IMR-90 (cell line): ENCODE measurements around the gene ARHGEF40. TPM values are rescaled to one million over a fixed set of nuclear protein-coding genes. Genes with fewer than 3 reads are reported as not detected.

Source experiments
- ATAC-seq: fragments of 200-7000 bp; cut with Tn5 transposase; 2 replicates; pipeline ENCODE4 v1.9.1; 2020; ENCODE audit warnings: low read depth, mild to moderate bottlenecking, moderate library complexity
- BruUV-seq: library from RNA; stranded (reverse); fragments of 400-500 nt; replicated peaks from 2 replicates; lab custom pipeline; 2021; lab: Mats Ljungman, UMichigan
- CTCF ChIA-PET: fragments of 300-600 bp; formaldehyde crosslinking; extraction: SDS; loops from one replicate; lab custom pipeline; 2021; ENCODE audit warnings: antibody characterized with exemption; lab: Yijun Ruan, JAX
- POLR2A ChIA-PET: fragments of 300-600 bp; sonication (Branson Sonifier 250); formaldehyde crosslinking; loops from one replicate; lab custom pipeline; 2022; ENCODE audit warnings: antibody characterized with exemption; ENCODE audit not compliant: unreplicated experiment; lab: Charles Lee
- DNase-seq: peaks from one replicate; pipeline ENCODE4 v3.0.0; 2013
- H2AFZ ChIP-seq: replicated peaks from 2 replicates; pipeline ENCODE3; 2013; ENCODE audit warnings: low read length, mild to moderate bottlenecking; ENCODE audit not compliant: poor library complexity
- H2AK5ac ChIP-seq: 2 replicates; pipeline ENCODE4 v1.6.1; 2013; ENCODE audit warnings: low read depth, low read length, inconsistent platforms
- H2AK9ac ChIP-seq: replicated peaks from 2 replicates; pipeline ENCODE3; 2013; ENCODE audit warnings: mild to moderate bottlenecking, low read depth, low read length, moderate library complexity; ENCODE audit not compliant: poor library complexity
- H2BK120ac ChIP-seq: 2 replicates; pipeline ENCODE4 v1.6.1; 2013; ENCODE audit warnings: low read depth, low read length, inconsistent platforms
- H2BK15ac ChIP-seq: 3 replicates; pipeline ENCODE4 v1.6.1; 2013; ENCODE audit warnings: low read depth, low read length, inconsistent platforms
- H2BK20ac ChIP-seq: 2 replicates; pipeline ENCODE4 v1.6.1; 2013; ENCODE audit warnings: low read depth, mild to moderate bottlenecking, inconsistent platforms, low read length, moderate library complexity
- H2BK5ac ChIP-seq: 2 replicates; pipeline ENCODE4 v1.6.1; 2013; ENCODE audit warnings: mild to moderate bottlenecking, low read depth, low read length, inconsistent platforms; ENCODE audit not compliant: poor library complexity, severe bottlenecking
- H3K14ac ChIP-seq: replicated peaks from 2 replicates; pipeline ENCODE4 v1.6.1; 2013; ENCODE audit warnings: low read depth, low read length, inconsistent platforms
- H3K18ac ChIP-seq: 2 replicates; pipeline ENCODE4 v1.6.1; 2013; ENCODE audit warnings: low read depth, low read length, control low read depth
- H3K23ac ChIP-seq: 2 replicates; pipeline ENCODE4 v1.6.1; 2013; ENCODE audit warnings: low read depth, low read length, inconsistent platforms
- H3K27ac ChIP-seq: 2 replicates; pipeline ENCODE4 v1.5.1; 2013; ENCODE audit warnings: mild to moderate bottlenecking, control low read depth, low read length; ENCODE audit not compliant: insufficient read depth
- H3K27me3 ChIP-seq: 2 replicates; pipeline ENCODE4 v1.6.1; 2013; ENCODE audit warnings: low read length; ENCODE audit not compliant: control insufficient read depth, insufficient read depth
- H3K36me3 ChIP-seq: 2 replicates; pipeline ENCODE4 v1.6.1; 2013; ENCODE audit warnings: low read length, mixed read lengths; ENCODE audit not compliant: control insufficient read depth, insufficient read depth
- H3K4ac ChIP-seq: 2 replicates; pipeline ENCODE4 v1.6.1; 2013; ENCODE audit warnings: low read depth, low read length, inconsistent platforms
- H3K4me1 ChIP-seq: 2 replicates; pipeline ENCODE4 v1.6.1; 2013; ENCODE audit warnings: low read length, mixed read lengths; ENCODE audit not compliant: control insufficient read depth, insufficient read depth
- H3K4me2 ChIP-seq: 2 replicates; pipeline ENCODE4 v1.6.1; 2013; ENCODE audit warnings: low read depth, mild to moderate bottlenecking, control low read depth, low read length, moderate library complexity
- H3K4me3 ChIP-seq: 2 replicates; pipeline ENCODE4 v1.5.1; 2013; ENCODE audit warnings: low read depth, mild to moderate bottlenecking, control low read depth, low read length, moderate library complexity; ENCODE audit not compliant: insufficient read depth
- H3K56ac ChIP-seq: 2 replicates; pipeline ENCODE4 v1.6.1; 2013; ENCODE audit warnings: low read length, inconsistent platforms; ENCODE audit not compliant: insufficient read depth; ENCODE audit errors: extremely low read depth
- H3K79me1 ChIP-seq, 2 experiments: 2 replicates each; pipeline ENCODE4 v1.6.1; 2013; ENCODE audit warnings: low read length in 2 of 2, inconsistent platforms in 1 of 2, low read depth in 1 of 2
- H3K9ac ChIP-seq: 2 replicates; pipeline ENCODE4 v1.6.1; 2013; ENCODE audit warnings: low read depth, low read length, control low read depth
- H3K9me1 ChIP-seq: 2 replicates; pipeline ENCODE4 v1.6.1; 2013; ENCODE audit warnings: low read length, inconsistent platforms; ENCODE audit not compliant: insufficient read depth
- H3K9me3 ChIP-seq: 2 replicates; pipeline ENCODE4 v1.6.1; 2013; ENCODE audit warnings: low read length; ENCODE audit not compliant: control insufficient read depth, insufficient read depth
- H4K20me1 ChIP-seq: 2 replicates; pipeline ENCODE4 v1.6.1; 2013; ENCODE audit warnings: low read length, inconsistent platforms; ENCODE audit not compliant: insufficient read depth
- H4K5ac ChIP-seq: 2 replicates; pipeline ENCODE4 v1.6.1; 2013; ENCODE audit warnings: mild to moderate bottlenecking, low read depth, low read length, control low read depth
- H4K8ac ChIP-seq, 2 experiments: 2 replicates each; pipeline ENCODE4 v1.6.1; 2013; ENCODE audit warnings: low read depth in 2 of 2, low read length in 2 of 2, control low read depth in 1 of 2, inconsistent platforms in 1 of 2
- H4K91ac ChIP-seq: 2 replicates; pipeline ENCODE4 v1.6.1; 2013; ENCODE audit warnings: low read depth, low read length, inconsistent platforms; ENCODE audit not compliant: insufficient read depth
- BHLHE40 ChIP-seq: fragments of 150-350 bp; IDR thresholded peaks from 2 replicates; pipeline ENCODE4 v1.6.1; 2016; ENCODE audit warnings: mild to moderate bottlenecking, low read depth, low read length
- CHD1 ChIP-seq: IDR thresholded peaks from 2 replicates; pipeline ENCODE4 v1.6.1; 2012; ENCODE audit warnings: low read depth, low read length, improper control_type of control experiment
- NFE2L2 ChIP-seq: fragments of 150-350 bp; IDR thresholded peaks from 2 replicates; pipeline ENCODE4 v1.6.1; 2016; ENCODE audit warnings: low read depth, mild to moderate bottlenecking, low read length
- RAD21 ChIP-seq: IDR thresholded peaks from 2 replicates; pipeline ENCODE4 v1.6.1; 2012; ENCODE audit warnings: low read length, improper control_type of control experiment
- RFX5 ChIP-seq: IDR thresholded peaks from 2 replicates; pipeline ENCODE4 v1.8.0; 2012; ENCODE audit warnings: low read depth, mild to moderate bottlenecking, low read length, moderate library complexity
- SMC3 ChIP-seq: fragments of 150-350 bp; IDR thresholded peaks from 2 replicates; pipeline ENCODE4 v1.6.1; 2016; ENCODE audit warnings: low read depth, mild to moderate bottlenecking, antibody characterized with exemption, low read length, moderate library complexity
- WGBS, 2 experiments: methylation state at CpG; one replicate each; pipeline versions ENCODE4 v1.1.5 to v1.1.7; 2013; ENCODE audit warnings: missing lambda C conversion rate in 2 of 2; ENCODE audit not compliant: insufficient read length in 1 of 2; ENCODE audit errors: extremely low coverage in 2 of 2; 5-methylcytosine and 5-hydroxymethylcytosine counted together
- dilution Hi-C: fragments of 300-500 bp; cut with HindIII; formaldehyde crosslinking; loops from one replicate; pipeline ENCODE4 v1.14.3; 2018; ENCODE audit warnings: low sequenced_read_pairs; ENCODE audit not compliant: unreplicated experiment
- in situ Hi-C: fragments of 300-500 bp; cut with MboI; formaldehyde crosslinking; loops from 3 replicates; pipeline ENCODE4 v1.14.3; 2019; ENCODE audit warnings: low sequenced_read_pairs, inconsistent platforms, mixed read lengths
- intact Hi-C: fragments of 100-400 bp; cut with micrococcal nuclease; formaldehyde crosslinking; loops from 2 replicates; pipeline ENCODE4 v1.10.0; 2022
- polyA plus RNA-seq, 3 experiments: library from polyadenylated mRNA; depleted of rRNA; stranded (reverse); fragments of >200 nt; gene quantifications; 2 replicates each; pipeline ENCODE4 v1.2.3, GENCODE V29; 2012; ENCODE audit warnings: low replicate concordance in 1 of 3
- total RNA-seq: library from RNA; depleted of rRNA; stranded (reverse); fragments of >200 nt; gene quantifications from 2 replicates; pipeline ENCODE4 v1.2.3, GENCODE V29; 2012
- TF ChIP-seq, protein P1 (sequence below): fragments of 150-350 bp; IDR thresholded peaks from 2 replicates; pipeline ENCODE4 v1.6.1; 2016; ENCODE audit warnings: low read depth, mild to moderate bottlenecking, low read length, moderate library complexity, borderline replicate concordance
- TF ChIP-seq, protein P2 (sequence below): conservative IDR thresholded peaks from 2 replicates; pipeline ENCODE4 v1.5.1; 2012; ENCODE audit warnings: mild to moderate bottlenecking, low read depth, low read length, improper control_type of control experiment

Gene ARHGEF40
- total and polyA plus RNA-seq, 2 of the 4 experiments (the other 2 are of a cell fraction) = 18.1 to 58.4 TPM

GRCh38 chr14:21068521-21069387, 1.4 kb upstream of the ARHGEF40 start:
- Histone ChIP-seq H3K36me3 (peaks cover 8% of the 10 kb centered on the region), H3K23ac (peak overlapping the region; percentile 64; the same call in 1 of the 2 replicates), H4K20me1 (peaks cover 10% of the 10 kb centered on the region), H4K5ac (peak overlapping the region; percentile 66), H4K91ac (peak overlapping the region; percentile 72), H3K4ac (peak overlapping the region; percentile 85), H3K56ac (peak overlapping the region; percentile 47; the same call in 1 of the 2 replicates), H2AFZ (peak overlapping the region; percentile 99), H3K4me3 (peak overlapping the region; percentile 68), H2BK120ac (peak overlapping the region; percentile 26; the same call in 1 of the 2 replicates), H4K8ac (peak overlapping the region; percentile 43 to 50; a peak in 2 of 4 replicates), H2AK5ac (peak overlapping the region; percentile 53), H2BK20ac (no peak overlapping the region), H3K9ac (peak overlapping the region; percentile 81), H3K4me1 (peaks cover 22% of the 10 kb centered on the region), H3K9me1 (peaks cover 10% of the 10 kb centered on the region), H3K4me2 (peak overlapping the region; percentile 86), H3K27ac (peak overlapping the region; percentile 91), H2BK5ac (no peak overlapping the region), H2BK15ac (no peak overlapping the region), H2AK9ac (peak overlapping the region; percentile 90), H3K79me1 (peaks cover 10 to 34% of the 10 kb centered on the region in 2 experiments), H3K27me3 (no peaks in the 10 kb centered on the region), H3K9me3 (no peaks in the 10 kb centered on the region), H3K14ac (peak overlapping the region; percentile 77; the same call in 1 of the 2 replicates), H3K18ac (no peak overlapping the region; the same call in 1 of the 2 replicates)
- dilution Hi-C loops = no loop called here
- BruUV-seq = no TSS peak
- 2% methylated on average over 8 of the region's 45 CpGs; no CpG with 5 or more reads in 1 of the 2 experiments for WGBS, 2 experiments
- ChIA-PET CTCF (interaction anchor here (1.0 to 2.8 kb wide), 10 partner anchors 15 to 54 kb away, joined by 4 to 23 read pairs (median 10); no protein-coding TSS in a partner anchor), POLR2A (no interaction called here)
- TF ChIP-seq BHLHE40 (no peak), RFX5 (no peak), CHD1 (no peak), RAD21 (peak; percentile 81), SMC3 (peak; percentile 81), NFE2L2 (0 out of 2 replicates have a peak, but pooled peaks have one; percentile 7)
- TF ChIP-seq, protein P1, sequence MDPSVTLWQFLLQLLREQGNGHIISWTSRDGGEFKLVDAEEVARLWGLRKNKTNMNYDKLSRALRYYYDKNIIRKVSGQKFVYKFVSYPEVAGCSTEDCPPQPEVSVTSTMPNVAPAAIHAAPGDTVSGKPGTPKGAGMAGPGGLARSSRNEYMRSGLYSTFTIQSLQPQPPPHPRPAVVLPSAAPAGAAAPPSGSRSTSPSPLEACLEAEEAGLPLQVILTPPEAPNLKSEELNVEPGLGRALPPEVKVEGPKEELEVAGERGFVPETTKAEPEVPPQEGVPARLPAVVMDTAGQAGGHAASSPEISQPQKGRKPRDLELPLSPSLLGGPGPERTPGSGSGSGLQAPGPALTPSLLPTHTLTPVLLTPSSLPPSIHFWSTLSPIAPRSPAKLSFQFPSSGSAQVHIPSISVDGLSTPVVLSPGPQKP = no peak
- TF ChIP-seq, protein P2, sequence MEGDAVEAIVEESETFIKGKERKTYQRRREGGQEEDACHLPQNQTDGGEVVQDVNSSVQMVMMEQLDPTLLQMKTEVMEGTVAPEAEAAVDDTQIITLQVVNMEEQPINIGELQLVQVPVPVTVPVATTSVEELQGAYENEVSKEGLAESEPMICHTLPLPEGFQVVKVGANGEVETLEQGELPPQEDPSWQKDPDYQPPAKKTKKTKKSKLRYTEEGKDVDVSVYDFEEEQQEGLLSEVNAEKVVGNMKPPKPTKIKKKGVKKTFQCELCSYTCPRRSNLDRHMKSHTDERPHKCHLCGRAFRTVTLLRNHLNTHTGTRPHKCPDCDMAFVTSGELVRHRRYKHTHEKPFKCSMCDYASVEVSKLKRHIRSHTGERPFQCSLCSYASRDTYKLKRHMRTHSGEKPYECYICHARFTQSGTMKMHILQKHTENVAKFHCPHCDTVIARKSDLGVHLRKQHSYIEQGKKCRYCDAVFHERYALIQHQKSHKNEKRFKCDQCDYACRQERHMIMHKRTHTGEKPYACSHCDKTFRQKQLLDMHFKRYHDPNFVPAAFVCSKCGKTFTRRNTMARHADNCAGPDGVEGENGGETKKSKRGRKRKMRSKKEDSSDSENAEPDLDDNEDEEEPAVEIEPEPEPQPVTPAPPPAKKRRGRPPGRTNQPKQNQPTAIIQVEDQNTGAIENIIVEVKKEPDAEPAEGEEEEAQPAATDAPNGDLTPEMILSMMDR = peak; percentile 75
- DNase-seq (peak; percentile 52), ATAC-seq (0 out of 2 replicates have a peak, but pooled peaks have one; percentile 5)
- intact Hi-C loops = loop anchor here (1.0 to 2.0 kb wide), 2 partner anchors 36 to 68 kb away; no protein-coding TSS in a partner anchor
- in situ Hi-C loops = no loop called here
